Measurements from ENCODE around the gene AGMO. TPM values are rescaled to one million over a fixed set of nuclear protein-coding genes. Genes with fewer than 3 reads are reported as not detected.

The AGMO gene
- total RNA-seq, 3 donors from 2014 or later (not counting 1 experiment from before 2014, with no cell fraction given): not detected

DNA sequence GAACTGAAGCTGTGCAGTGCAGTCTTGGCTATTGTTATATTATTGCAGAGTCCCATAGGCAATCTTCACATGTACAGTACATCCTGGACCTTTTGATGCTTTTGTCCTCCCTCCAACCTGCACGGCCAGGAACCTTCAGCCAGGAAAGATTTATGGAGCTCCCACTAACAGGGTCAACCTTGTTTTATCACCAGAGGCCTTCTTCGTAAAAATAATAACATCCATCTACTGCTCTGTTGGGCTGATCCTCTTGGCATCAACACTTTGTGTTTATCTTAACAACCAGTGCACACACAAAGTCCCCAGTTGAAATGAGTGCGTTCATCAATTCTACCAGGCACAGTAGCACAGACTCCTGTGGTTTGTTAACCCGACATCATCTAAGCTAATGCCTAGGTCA lies 72.4 kb downstream of the AGMO start:
- DNase-seq: no peak
- no peak overlapping the region for H3K27ac Mint-ChIP-seq
- Histone ChIP-seq H3K27me3 (ENCODE audit: control insufficient read depth, insufficient read depth, low read length) (no peaks in the 10 kb centered on the region), H3K9me3 (ENCODE audit: control insufficient read depth, insufficient read depth, low read length) (peaks cover 3% of the 10 kb centered on the region), H3K4me3 (ENCODE audit: low read length) (no peak overlapping the region), H3K36me3 (ENCODE audit: control insufficient read depth, insufficient read depth, low read length) (no peaks in the 10 kb centered on the region), H3K4me1 (ENCODE audit: control insufficient read depth, insufficient read depth, low read length) (no peaks in the 10 kb centered on the region), H3K27ac (ENCODE audit: low read length) (no peak overlapping the region)
- no peaks in the 10 kb centered on the region for H3K27me3 Mint-ChIP-seq (ENCODE audit: low read depth in 2 of 2)
- ATAC-seq: no peak
- TF ChIP-seq, protein P1, sequence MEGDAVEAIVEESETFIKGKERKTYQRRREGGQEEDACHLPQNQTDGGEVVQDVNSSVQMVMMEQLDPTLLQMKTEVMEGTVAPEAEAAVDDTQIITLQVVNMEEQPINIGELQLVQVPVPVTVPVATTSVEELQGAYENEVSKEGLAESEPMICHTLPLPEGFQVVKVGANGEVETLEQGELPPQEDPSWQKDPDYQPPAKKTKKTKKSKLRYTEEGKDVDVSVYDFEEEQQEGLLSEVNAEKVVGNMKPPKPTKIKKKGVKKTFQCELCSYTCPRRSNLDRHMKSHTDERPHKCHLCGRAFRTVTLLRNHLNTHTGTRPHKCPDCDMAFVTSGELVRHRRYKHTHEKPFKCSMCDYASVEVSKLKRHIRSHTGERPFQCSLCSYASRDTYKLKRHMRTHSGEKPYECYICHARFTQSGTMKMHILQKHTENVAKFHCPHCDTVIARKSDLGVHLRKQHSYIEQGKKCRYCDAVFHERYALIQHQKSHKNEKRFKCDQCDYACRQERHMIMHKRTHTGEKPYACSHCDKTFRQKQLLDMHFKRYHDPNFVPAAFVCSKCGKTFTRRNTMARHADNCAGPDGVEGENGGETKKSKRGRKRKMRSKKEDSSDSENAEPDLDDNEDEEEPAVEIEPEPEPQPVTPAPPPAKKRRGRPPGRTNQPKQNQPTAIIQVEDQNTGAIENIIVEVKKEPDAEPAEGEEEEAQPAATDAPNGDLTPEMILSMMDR (IDR thresholded peaks at IDR 0.05): no peak
- peaks cover 12 to 18% of the 10 kb centered on the region in 2 donors for H3K9me3 Mint-ChIP-seq
- 81% methylated on average over 4 of the region's 4 CpGs for WGBS (ENCODE audit: insufficient coverage)
- no peak overlapping the region for H3K4me3 Mint-ChIP-seq
- H3K36me3 Mint-ChIP-seq: peaks cover 6% of the 10 kb centered on the region
- intact Hi-C loops (cut with micrococcal nuclease): no loop called here
- no peaks in the 10 kb centered on the region for H3K4me1 Mint-ChIP-seq

DNA sequence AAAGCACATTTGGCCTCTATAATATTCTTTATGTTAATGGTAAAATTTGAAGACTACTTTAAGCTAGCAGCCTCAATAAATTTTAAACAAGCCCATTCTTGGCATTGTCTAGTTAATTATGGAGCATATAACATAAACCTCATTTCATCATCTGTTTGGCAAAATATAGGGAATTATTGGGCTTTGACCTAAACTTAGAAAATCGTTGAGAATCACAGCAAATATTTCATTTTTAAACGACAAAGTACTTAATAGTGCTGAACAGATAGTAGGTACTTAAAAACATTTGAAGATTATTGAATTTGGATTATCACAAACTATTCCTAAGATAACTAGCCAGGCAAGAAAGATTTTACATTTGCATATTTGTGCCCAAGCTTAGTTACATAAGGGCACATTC lies 73.4 kb downstream of the AGMO start:
- intact Hi-C loops (cut with micrococcal nuclease): no loop called here
- ATAC-seq (no peak), DNase-seq (no peak)
- TF ChIP-seq, protein P1 (IDR thresholded peaks at IDR 0.05): no peak
- WGBS (ENCODE audit: insufficient coverage): no CpG with 5 or more reads among the region's 2 CpGs
- Histone ChIP-seq H3K27me3 (ENCODE audit: control insufficient read depth, insufficient read depth, low read length) (no peaks in the 10 kb centered on the region), H3K36me3 (ENCODE audit: control insufficient read depth, insufficient read depth, low read length) (no peaks in the 10 kb centered on the region), H3K27ac (ENCODE audit: low read length) (no peak overlapping the region), H3K4me1 (ENCODE audit: control insufficient read depth, insufficient read depth, low read length) (no peaks in the 10 kb centered on the region), H3K4me3 (ENCODE audit: low read length) (no peak overlapping the region), H3K9me3 (ENCODE audit: control insufficient read depth, insufficient read depth, low read length) (peaks cover 3% of the 10 kb centered on the region)
- Mint-ChIP-seq H3K27ac (no peak overlapping the region), H3K4me3 (no peak overlapping the region), H3K36me3 (peaks cover 6% of the 10 kb centered on the region), H3K27me3 (ENCODE audit: low read depth in 2 of 2) (no peaks in the 10 kb centered on the region), H3K9me3 (peaks cover 10 to 18% of the 10 kb centered on the region in 2 donors), H3K4me1 (no peaks in the 10 kb centered on the region)

DNA sequence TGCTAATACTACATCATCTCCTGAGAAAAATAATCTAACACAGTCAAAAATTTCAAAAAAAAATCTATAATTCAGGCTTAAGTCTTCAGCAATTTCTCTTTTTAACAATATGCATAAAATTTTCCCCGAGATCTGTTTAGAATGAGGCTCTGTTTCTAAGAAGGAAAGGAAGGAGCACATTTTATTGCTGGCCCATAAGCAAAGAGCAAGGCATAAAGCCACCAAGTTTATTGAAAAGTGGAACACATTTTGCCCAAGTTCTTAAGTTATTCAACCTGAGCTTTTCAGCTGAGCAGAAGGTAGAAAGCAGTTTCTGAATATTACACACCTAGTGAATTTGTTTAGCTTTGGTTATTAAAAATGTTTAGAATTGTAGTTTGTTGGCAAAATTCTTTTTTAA lies 73.9 kb downstream of the AGMO start:
- intact Hi-C loops (cut with micrococcal nuclease): no loop called here
- no peaks in the 10 kb centered on the region for H3K36me3 ChIP-seq (ENCODE audit: control insufficient read depth, insufficient read depth, low read length)
- WGBS (ENCODE audit: insufficient coverage): 86% methylated on average over 1 of the region's 1 CpG
- DNase-seq (no peak), ATAC-seq (no peak)
- no peak overlapping the region for H3K27ac ChIP-seq (ENCODE audit: low read length)
- Mint-ChIP-seq H3K4me3 (no peak overlapping the region), H3K9me3 (peaks cover 10 to 18% of the 10 kb centered on the region in 2 donors), H3K27me3 (ENCODE audit: low read depth in 2 of 2) (no peaks in the 10 kb centered on the region), H3K36me3 (peaks cover 6% of the 10 kb centered on the region), H3K27ac (no peak overlapping the region), H3K4me1 (no peaks in the 10 kb centered on the region)
- no peak overlapping the region for H3K4me3 ChIP-seq (ENCODE audit: low read length)
- no peaks in the 10 kb centered on the region for H3K4me1 ChIP-seq (ENCODE audit: control insufficient read depth, insufficient read depth, low read length)
- TF ChIP-seq, protein P1 (IDR thresholded peaks at IDR 0.05): no peak
- peaks cover 3% of the 10 kb centered on the region for H3K9me3 ChIP-seq (ENCODE audit: control insufficient read depth, insufficient read depth, low read length)
- H3K27me3 ChIP-seq (ENCODE audit: control insufficient read depth, insufficient read depth, low read length): no peaks in the 10 kb centered on the region

DNA sequence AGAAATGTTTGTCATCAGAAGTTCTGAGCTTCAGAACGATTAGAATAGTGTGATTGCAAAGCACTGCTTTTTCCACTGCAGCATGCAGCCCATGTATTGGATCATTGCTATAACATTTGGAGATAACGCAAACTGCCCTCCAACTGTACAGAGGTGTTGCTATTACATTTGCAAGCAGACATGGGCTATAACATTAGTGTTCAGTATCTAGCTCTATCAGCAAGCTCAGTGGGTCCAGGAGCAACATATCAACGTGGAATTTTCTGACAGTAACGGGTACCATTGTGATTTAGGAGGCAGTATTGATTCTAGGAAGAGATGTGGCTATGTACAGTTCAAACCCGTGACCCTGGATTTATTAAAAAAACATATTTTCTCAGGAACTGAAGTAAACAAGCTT lies 75.8 kb downstream of the AGMO start:
- TF ChIP-seq, protein P1 (IDR thresholded peaks at IDR 0.05): no peak
- no peaks in the 10 kb centered on the region for H3K4me1 ChIP-seq (ENCODE audit: control insufficient read depth, insufficient read depth, low read length)
- Mint-ChIP-seq H3K27ac (no peak overlapping the region), H3K4me1 (no peaks in the 10 kb centered on the region), H3K4me3 (no peak overlapping the region), H3K36me3 (peaks cover 6% of the 10 kb centered on the region), H3K9me3 (peaks cover 13 to 16% of the 10 kb centered on the region in 2 donors), H3K27me3 (ENCODE audit: low read depth in 2 of 2) (no peaks in the 10 kb centered on the region)
- intact Hi-C loops (cut with micrococcal nuclease): no loop called here
- no peaks in the 10 kb centered on the region for H3K36me3 ChIP-seq (ENCODE audit: control insufficient read depth, insufficient read depth, low read length)
- peaks cover 3% of the 10 kb centered on the region for H3K9me3 ChIP-seq (ENCODE audit: control insufficient read depth, insufficient read depth, low read length)
- WGBS (ENCODE audit: insufficient coverage): 52% methylated on average over 5 of the region's 5 CpGs
- H3K4me3 ChIP-seq (ENCODE audit: low read length): no peak overlapping the region
- no peak for DNase-seq
- no peaks in the 10 kb centered on the region for H3K27me3 ChIP-seq (ENCODE audit: control insufficient read depth, insufficient read depth, low read length)
- ATAC-seq: no peak
- no peak overlapping the region for H3K27ac ChIP-seq (ENCODE audit: low read length)

Data from natural killer cell (primary cell).